Peyer's patch (tissue), 4 donors: ENCODE measurements around the gene VSIG4.

ENCODE experiments used
- POLR2A ChIP-seq, 2 donors: fragments of 450-650 bp; IDR thresholded peaks; one replicate each; pipeline ENCODE4 v1.5.1; 2017; ENCODE audit warnings: antibody characterized with exemption in 2 of 2, mild to moderate bottlenecking in 2 of 2, moderate library complexity in 2 of 2
- TF ChIP-seq, protein P1 (sequence below), 6 experiments: fragments of 450-650 bp in 4 of 6; fragments of 200-600 bp in 2 of 6; sonication (generic) in 1 of 6; IDR thresholded peaks; one replicate each; pipeline ENCODE4 v1.5.1; 2017 to 2019; ENCODE audit warnings: antibody characterized with exemption in 6 of 6, mild to moderate bottlenecking in 3 of 6, moderate library complexity in 1 of 6

DNA sequence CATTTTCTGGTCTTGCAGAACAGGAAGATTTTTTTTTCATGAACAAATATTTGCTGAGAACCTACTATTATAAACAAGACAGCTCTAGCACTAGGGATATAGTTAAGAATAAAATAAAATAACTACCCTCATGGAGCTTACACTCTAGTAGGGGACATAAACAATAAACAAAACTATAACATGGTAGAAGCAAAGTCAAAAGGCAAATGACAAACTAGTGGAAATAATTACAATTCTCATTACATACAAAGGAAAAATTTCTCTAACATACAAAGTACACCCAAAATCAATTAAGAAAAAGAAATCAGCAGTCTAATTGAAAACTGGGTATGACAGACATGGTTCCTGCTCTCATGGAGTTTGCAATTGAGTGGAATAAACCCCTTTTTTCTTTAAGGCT, 32.0 kb downstream of the VSIG4 start:
- TF ChIP-seq POLR2A (IDR thresholded peaks at IDR 0.05), result no peak
- TF ChIP-seq, protein P1, sequence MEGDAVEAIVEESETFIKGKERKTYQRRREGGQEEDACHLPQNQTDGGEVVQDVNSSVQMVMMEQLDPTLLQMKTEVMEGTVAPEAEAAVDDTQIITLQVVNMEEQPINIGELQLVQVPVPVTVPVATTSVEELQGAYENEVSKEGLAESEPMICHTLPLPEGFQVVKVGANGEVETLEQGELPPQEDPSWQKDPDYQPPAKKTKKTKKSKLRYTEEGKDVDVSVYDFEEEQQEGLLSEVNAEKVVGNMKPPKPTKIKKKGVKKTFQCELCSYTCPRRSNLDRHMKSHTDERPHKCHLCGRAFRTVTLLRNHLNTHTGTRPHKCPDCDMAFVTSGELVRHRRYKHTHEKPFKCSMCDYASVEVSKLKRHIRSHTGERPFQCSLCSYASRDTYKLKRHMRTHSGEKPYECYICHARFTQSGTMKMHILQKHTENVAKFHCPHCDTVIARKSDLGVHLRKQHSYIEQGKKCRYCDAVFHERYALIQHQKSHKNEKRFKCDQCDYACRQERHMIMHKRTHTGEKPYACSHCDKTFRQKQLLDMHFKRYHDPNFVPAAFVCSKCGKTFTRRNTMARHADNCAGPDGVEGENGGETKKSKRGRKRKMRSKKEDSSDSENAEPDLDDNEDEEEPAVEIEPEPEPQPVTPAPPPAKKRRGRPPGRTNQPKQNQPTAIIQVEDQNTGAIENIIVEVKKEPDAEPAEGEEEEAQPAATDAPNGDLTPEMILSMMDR (IDR thresholded peaks at IDR 0.05), result no peak
